Kidney (tissue), 14 donors: Measurements from ENCODE around the gene PACS1. TPM values are rescaled to one million over a fixed set of nuclear protein-coding genes. Genes with fewer than 3 reads are reported as not detected.

Experiments used
- DNase-seq, 5 donors: peaks; one replicate each; pipeline ENCODE4 v3.0.0-alpha.2; 2013 to 2020
- FAIRE-seq: peaks from 2 replicates; lab custom pipeline; 2012; peaks lifted over from hg19 to GRCh38; lab: Jason Lieb, UNC
- H3K27ac ChIP-seq, 2 donors: one replicate each; pipeline ENCODE4 v1.7.0; 2013; ENCODE audit warnings: low read depth in 2 of 2, low read length in 2 of 2, inconsistent platforms in 1 of 2
- H3K27me3 ChIP-seq: one replicate; pipeline ENCODE4 v1.7.1; 2013; ENCODE audit warnings: low read length, inconsistent platforms; ENCODE audit not compliant: control insufficient read depth, insufficient read depth
- H3K36me3 ChIP-seq, 3 donors: one replicate each; pipeline versions ENCODE4 v1.7.0 to v1.7.1; 2013; ENCODE audit warnings: low read length in 3 of 3, control low read depth in 1 of 3, inconsistent platforms in 1 of 3; ENCODE audit not compliant: insufficient read depth in 3 of 3, control insufficient read depth in 2 of 3
- H3K4me1 ChIP-seq, 3 donors: one replicate each; pipeline versions ENCODE4 v1.7.0 to v1.7.1; 2013; ENCODE audit warnings: low read length in 3 of 3, inconsistent platforms in 1 of 3, low read depth in 1 of 3; ENCODE audit not compliant: control insufficient read depth in 2 of 3, insufficient read depth in 2 of 3
- H3K4me3 ChIP-seq, 3 donors: one replicate each; pipeline versions ENCODE4 v1.7.0 to v1.8.1; 2013; ENCODE audit warnings: low read length in 3 of 3, control low read depth in 1 of 3, inconsistent platforms in 1 of 3
- H3K9ac ChIP-seq, 3 donors: one replicate each; pipeline versions ENCODE4 v1.7.0 to v1.7.1; 2013; ENCODE audit warnings: low read length in 3 of 3, control low read depth in 1 of 3, inconsistent platforms in 1 of 3
- H3K9me3 ChIP-seq, 3 donors: one replicate each; pipeline versions ENCODE4 v1.7.0 to v1.7.1; 2013; ENCODE audit warnings: low read length in 3 of 3, control low read depth in 1 of 3, inconsistent platforms in 1 of 3; ENCODE audit not compliant: control insufficient read depth in 2 of 3, insufficient read depth in 1 of 3
- CTCF ChIP-seq: IDR thresholded peaks from 3 replicates; pipeline ENCODE4 v1.5.1; 2012; ENCODE audit warnings: mild to moderate bottlenecking, moderate library complexity, borderline replicate concordance; ENCODE audit not compliant: insufficient read depth; ENCODE audit errors: extremely low read depth
- intact Hi-C: fragments of 100-400 bp; cut with DNase I; formaldehyde crosslinking; loops from one replicate; pipeline ENCODE4 v1.11.1; 2022
- polyA plus RNA-seq: library from polyadenylated mRNA; stranded (reverse); fragments of 350-450 nt; fragmentation: Illumina TruSeq; extraction: RNeasy Lipid Tissue Mini Kit (QIAGEN cat#74804); gene quantifications from one replicate; pipeline ENCODE4 v1.2.3, GENCODE V29; 2014; ENCODE audit warnings: low read depth, low replicate concordance; ENCODE audit not compliant: insufficient read depth
- total RNA-seq: library from RNA; stranded (reverse); fragmentation: NEBNext Ultra II Directional; extraction: Animal tissue kit (Norgen Biotek cat#: 25700); gene quantifications from one replicate; pipeline ENCODE4 v1.2.1, GENCODE V29; 2021
- donor health status: control.
- donor health status: control.
- donor health status: control.
- donor health status: control.
- donor health status: control.
- donor health status: DM: yes; HTN: yes; CAD: no.
- donor health status: Normal renal cell carcinoma (clear cell type).

PACS1 gene
- total and polyA plus RNA-seq, 2 donors from 2014 or later: 23.7 to 91.8 TPM

GRCh38 chr11:66268952-66269905 lies 199.2 kb downstream of the PACS1 start:
- TF ChIP-seq CTCF: no peak
- H3K9me3 ChIP-seq: no peaks in the 10 kb centered on the region
- intact Hi-C loops: no loop called here
- peak overlapping the region; percentile 52 to 97 (median 95) for H3K9ac ChIP-seq
- FAIRE-seq (no peak), DNase-seq (peak in 4 of 5 donors; percentile 31 to 83 (median 58))
- H3K4me3 ChIP-seq: peak overlapping the region; percentile 75 to 92 (median 85)
- H3K4me1 ChIP-seq: peaks cover 0 to 13% (median 6%) of the 10 kb centered on the region in 3 donors
- H3K27me3 ChIP-seq: no peaks in the 10 kb centered on the region
- peak overlapping the region; percentile 96 to 99 for H3K27ac ChIP-seq
- peaks cover 16 to 25% (median 22%) of the 10 kb centered on the region in 3 donors for H3K36me3 ChIP-seq

GRCh38 chr11:66271816-66272215 lies 201.7 kb downstream of the PACS1 start:
- H3K36me3 ChIP-seq: peaks cover 15 to 31% (median 24%) of the 10 kb centered on the region in 3 donors
- DNase-seq: no peak
- H3K27ac ChIP-seq: no peak overlapping the region
- no peak for TF ChIP-seq CTCF
- H3K9me3 ChIP-seq: no peaks in the 10 kb centered on the region
- intact Hi-C loops: loop anchor here (10.0 kb wide), 1 partner anchor 47 kb away; no protein-coding TSS in a partner anchor
- H3K9ac ChIP-seq: no peak overlapping the region
- H3K4me1 ChIP-seq: peaks cover 0 to 8% (median 6%) of the 10 kb centered on the region in 3 donors
- FAIRE-seq: no peak
- no peaks in the 10 kb centered on the region for H3K27me3 ChIP-seq
- H3K4me3 ChIP-seq: no peak overlapping the region

- Histone ChIP-seq H3K9ac (no peak overlapping the region), H3K27ac (no peak overlapping the region), H3K27me3 (no peaks in the 10 kb centered on the region), H3K36me3 (peaks cover 15 to 31% (median 24%) of the 10 kb centered on the region in 3 donors), H3K9me3 (no peaks in the 10 kb centered on the region), H3K4me3 (no peak overlapping the region), H3K4me1 (peaks cover 0 to 8% (median 6%) of the 10 kb centered on the region in 3 donors)
- DNase-seq (no peak), FAIRE-seq (no peak)
- intact Hi-C loops: loop anchor here (10.0 kb wide), 1 partner anchor 48 kb away; no protein-coding TSS in a partner anchor
- no peak for TF ChIP-seq CTCF
Observed at GRCh38 chr11:66272596-66272995, 202.5 kb downstream of the PACS1 start.
